ENCODE measurements around the gene RELL2. TPM values are rescaled to one million over a fixed set of nuclear protein-coding genes. Genes with fewer than 3 reads are reported as not detected.

RELL2 gene
- total RNA-seq, 6 donors from 2014 or later, result 2.6 to 9.4 (median 6.5) TPM

DNA sequence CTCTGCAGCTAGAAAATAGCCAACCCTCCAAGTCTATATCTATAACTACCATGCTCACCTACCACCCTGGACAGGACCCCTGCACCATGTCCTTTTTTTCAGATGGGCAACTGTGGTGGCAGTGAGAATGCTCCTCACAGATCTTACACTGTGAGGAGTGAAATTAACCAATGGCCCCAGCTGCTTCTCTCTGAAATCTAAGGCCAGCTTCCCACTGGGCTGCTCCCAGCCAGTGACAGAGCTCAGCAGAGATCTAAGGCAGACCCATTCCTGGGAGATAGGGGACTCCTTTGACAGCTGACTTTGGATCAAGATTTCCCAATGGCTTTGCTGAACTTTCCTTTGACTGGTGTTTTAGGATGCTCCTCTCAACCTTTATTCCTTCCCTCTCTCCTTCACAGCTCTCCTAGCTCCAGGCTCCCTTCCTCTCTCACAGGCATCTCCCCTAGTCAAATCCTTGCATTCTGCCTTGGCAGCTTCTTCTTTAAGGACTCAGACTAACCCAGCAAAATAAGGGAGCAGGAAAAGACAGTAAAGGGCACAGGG, 46.9 kb downstream of the RELL2 start:
- TF ChIP-seq, protein P1, sequence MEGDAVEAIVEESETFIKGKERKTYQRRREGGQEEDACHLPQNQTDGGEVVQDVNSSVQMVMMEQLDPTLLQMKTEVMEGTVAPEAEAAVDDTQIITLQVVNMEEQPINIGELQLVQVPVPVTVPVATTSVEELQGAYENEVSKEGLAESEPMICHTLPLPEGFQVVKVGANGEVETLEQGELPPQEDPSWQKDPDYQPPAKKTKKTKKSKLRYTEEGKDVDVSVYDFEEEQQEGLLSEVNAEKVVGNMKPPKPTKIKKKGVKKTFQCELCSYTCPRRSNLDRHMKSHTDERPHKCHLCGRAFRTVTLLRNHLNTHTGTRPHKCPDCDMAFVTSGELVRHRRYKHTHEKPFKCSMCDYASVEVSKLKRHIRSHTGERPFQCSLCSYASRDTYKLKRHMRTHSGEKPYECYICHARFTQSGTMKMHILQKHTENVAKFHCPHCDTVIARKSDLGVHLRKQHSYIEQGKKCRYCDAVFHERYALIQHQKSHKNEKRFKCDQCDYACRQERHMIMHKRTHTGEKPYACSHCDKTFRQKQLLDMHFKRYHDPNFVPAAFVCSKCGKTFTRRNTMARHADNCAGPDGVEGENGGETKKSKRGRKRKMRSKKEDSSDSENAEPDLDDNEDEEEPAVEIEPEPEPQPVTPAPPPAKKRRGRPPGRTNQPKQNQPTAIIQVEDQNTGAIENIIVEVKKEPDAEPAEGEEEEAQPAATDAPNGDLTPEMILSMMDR (IDR thresholded peaks at IDR 0.05), result no peak
- TF ChIP-seq POLR2AphosphoS5 (IDR thresholded peaks at IDR 0.05), result no peak
- TF ChIP-seq EP300 (IDR thresholded peaks at IDR 0.05), result no peak
- no peak for TF ChIP-seq POLR2A (IDR thresholded peaks at IDR 0.05)
- Histone ChIP-seq H3K4me3 (peak overlapping the region in 1 of 4 donors; percentile 78), H3K4me1 (peaks cover 22 to 46% (median 43%) of the 10 kb centered on the region in 4 donors), H3K9me3 (no peaks in the 10 kb centered on the region), H3K27ac (peak overlapping the region; percentile 40 to 94 (median 64)), H3K27me3 (no peaks in the 10 kb centered on the region), H3K36me3 (peaks cover 0 to 9% (median 0%) of the 10 kb centered on the region in 4 donors)
- no peak for DNase-seq
- ATAC-seq (ENCODE audit: low FRiP score in 2 of 2), result no peak

GRCh38 chr5:141685591-141685990, 48.8 kb downstream of the RELL2 start:
- 53 to 78% methylated on average over 1 of the region's 1 CpG for WGBS, 2 donors
- TF ChIP-seq POLR2AphosphoS5 (IDR thresholded peaks at IDR 0.05) (no peak), EP300 (IDR thresholded peaks at IDR 0.05) (no peak), POLR2A (IDR thresholded peaks at IDR 0.05) (no peak)
- TF ChIP-seq, protein P1 (IDR thresholded peaks at IDR 0.05), result no peak
- H3K27me3 ChIP-seq, result no peaks in the 10 kb centered on the region
- H3K4me1 ChIP-seq, result peaks cover 15 to 38% (median 34%) of the 10 kb centered on the region in 4 donors
- ATAC-seq (ENCODE audit: low FRiP score in 2 of 2) (no peak), DNase-seq (no peak)
- H3K9me3 ChIP-seq, result no peaks in the 10 kb centered on the region
- no peak overlapping the region for H3K27ac ChIP-seq
- no peak overlapping the region for H3K4me3 ChIP-seq
- H3K36me3 ChIP-seq, result no peaks in the 10 kb centered on the region

GRCh38 chr5:141686648-141687416, 50.0 kb downstream of the RELL2 start:
- DNase-seq, result no peak
- Histone ChIP-seq H3K9me3 (no peaks in the 10 kb centered on the region), H3K27ac (peak overlapping the region in 1 of 4 donors; percentile 49), H3K36me3 (no peaks in the 10 kb centered on the region), H3K4me3 (no peak overlapping the region), H3K27me3 (no peaks in the 10 kb centered on the region), H3K4me1 (peaks cover 7 to 31% (median 24%) of the 10 kb centered on the region in 4 donors)
- 60 to 64% methylated on average over 3 of the region's 3 CpGs for WGBS, 2 donors
- ATAC-seq (ENCODE audit: low FRiP score in 2 of 2), result no peak
- no peak for TF ChIP-seq POLR2AphosphoS5 (IDR thresholded peaks at IDR 0.05)
- TF ChIP-seq POLR2A (IDR thresholded peaks at IDR 0.05), result no peak
- TF ChIP-seq, protein P1 (IDR thresholded peaks at IDR 0.05), result no peak
- TF ChIP-seq EP300 (IDR thresholded peaks at IDR 0.05), result no peak

Small RNAs within 50 kb of the gene (small RNA-seq; reads per million reads assigned to genes)
- 0 reads per million in 4 donors for gene RPS27AP10

Other genes with a start within 250 kb of the RELL2 start
- gene PCDHGB4, start 249.3 kb upstream of the RELL2 start, total RNA-seq, result 1 to 10 TPM; 2.4 to 6.5 (median 2.9) TPM
- gene PCDHGA8, start 244.4 kb upstream of the RELL2 start, total RNA-seq, result 1 to 10 TPM in 5 of 6 donors, under 1 TPM in 1; 0.66 to 8.4 (median 1.6) TPM
- 10 to 100 TPM in 1 of 6 donors, 1 to 10 TPM in 5; 6.2 to 11.8 (median 8.3) TPM for gene PCDHGB5, start 239.1 kb upstream of the RELL2 start, total RNA-seq
- gene PCDHGA9, start 234.2 kb upstream of the RELL2 start, total RNA-seq, result 1 to 10 TPM; 2.4 to 8.4 (median 4.5) TPM
- 1 to 10 TPM; 3.2 to 7.4 (median 6.3) TPM for gene PCDHGB6, start 229.0 kb upstream of the RELL2 start, total RNA-seq
- 10 to 100 TPM in 1 of 6 donors, 1 to 10 TPM in 5; 3.0 to 19.9 (median 4.3) TPM for gene PCDHGA10, start 224.0 kb upstream of the RELL2 start, total RNA-seq
- gene PCDHGB7, start 219.3 kb upstream of the RELL2 start, total RNA-seq, result 10 to 100 TPM in 4 of 6 donors, 1 to 10 TPM in 2; 7.0 to 22.5 (median 12.7) TPM
- gene PCDHGA11, start 215.9 kb upstream of the RELL2 start, total RNA-seq, result 10 to 100 TPM in 1 of 6 donors, 1 to 10 TPM in 5; 2.0 to 16.8 (median 2.3) TPM
- 10 to 100 TPM in 1 of 6 donors, 1 to 10 TPM in 5; 4.3 to 19.9 (median 5.7) TPM for gene PCDHGA12, start 206.5 kb upstream of the RELL2 start, total RNA-seq
- gene PCDHGC3, start 161.0 kb upstream of the RELL2 start, total RNA-seq, result 100 to 1,000 TPM in 1 of 6 donors, 10 to 100 TPM in 5; 26.4 to 116 (median 50.1) TPM
- gene PCDHGC4, start 152.0 kb upstream of the RELL2 start, total RNA-seq, result 10 to 100 TPM in 1 of 6 donors, 1 to 10 TPM in 4, under 1 TPM in 1; 0.69 to 24.7 (median 1.8) TPM
- gene PCDHGC5, start 147.9 kb upstream of the RELL2 start, total RNA-seq, result 10 to 100 TPM in 1 of 6 donors, 1 to 10 TPM in 3, under 1 TPM in 2; 0.61 to 11.5 (median 1.4) TPM
- gene DIAPH1, start 18.0 kb upstream of the RELL2 start, total RNA-seq, result 100 to 1,000 TPM in 5 of 6 donors, 10 to 100 TPM in 1; 96.4 to 175 (median 133) TPM
- gene HDAC3, start 148 bp upstream of the RELL2 start, total RNA-seq, result 10 to 100 TPM; 37.2 to 76.5 (median 47.6) TPM
- 100 to 1,000 TPM in 1 of 6 donors, 10 to 100 TPM in 5; 10.2 to 106 (median 32.7) TPM for gene FCHSD1, start 14.4 kb downstream of the RELL2 start, total RNA-seq
- gene ARAP3, start 45.2 kb downstream of the RELL2 start, total RNA-seq, result 10 to 100 TPM; 10.1 to 43.0 (median 27.7) TPM
- 100 to 1,000 TPM in 1 of 6 donors, 10 to 100 TPM in 5; 41.3 to 133 (median 81.6) TPM for gene PCDH1, start 241.4 kb downstream of the RELL2 start, total RNA-seq